Measurements from ENCODE around the gene PTPRK. TPM values are rescaled to one million over a fixed set of nuclear protein-coding genes. Genes with fewer than 3 reads are reported as not detected.

PTPRK gene
- total RNA-seq, 1 donor from 2014 or later = 50.3 TPM

- Mint-ChIP-seq H3K9me3 (ENCODE audit: unreplicated experiment) (peaks cover 9% of the 10 kb centered on the region), H3K27me3 (ENCODE audit: unreplicated experiment) (peaks cover 7% of the 10 kb centered on the region), H3K27ac (ENCODE audit: unreplicated experiment) (peak overlapping the region; percentile 88), H3K4me1 (ENCODE audit: low read depth, unreplicated experiment) (peaks cover 41% of the 10 kb centered on the region), H3K4me3 (ENCODE audit: unreplicated experiment) (no peak overlapping the region), H3K36me3 (ENCODE audit: unreplicated experiment) (no peaks in the 10 kb centered on the region)
- TF ChIP-seq CTCF (IDR thresholded peaks at IDR 0.05; ENCODE audit: partially characterized antibody, unreplicated experiment) = no peak
- no peak for DNase-seq
These were observed 6.5 kb downstream of the PTPRK start for GRCh38 chr6:128513878-128514277.

GRCh38 chr6:128512296-128512695 is 8.1 kb downstream of the PTPRK start:
- no peak for DNase-seq
- H3K27me3 Mint-ChIP-seq (ENCODE audit: unreplicated experiment) = peaks cover 4% of the 10 kb centered on the region
- TF ChIP-seq CTCF (IDR thresholded peaks at IDR 0.05; ENCODE audit: partially characterized antibody, unreplicated experiment) = no peak
- H3K4me3 Mint-ChIP-seq (ENCODE audit: unreplicated experiment) = no peak overlapping the region
- H3K36me3 Mint-ChIP-seq (ENCODE audit: unreplicated experiment) = no peaks in the 10 kb centered on the region
- peaks cover 4% of the 10 kb centered on the region for H3K9me3 Mint-ChIP-seq (ENCODE audit: unreplicated experiment)
- peaks cover 39% of the 10 kb centered on the region for H3K4me1 Mint-ChIP-seq (ENCODE audit: low read depth, unreplicated experiment)
- H3K27ac Mint-ChIP-seq (ENCODE audit: unreplicated experiment) = no peak overlapping the region

- Mint-ChIP-seq H3K9me3 (ENCODE audit: unreplicated experiment) (peaks cover 4% of the 10 kb centered on the region), H3K4me3 (ENCODE audit: unreplicated experiment) (no peak overlapping the region), H3K36me3 (ENCODE audit: unreplicated experiment) (no peaks in the 10 kb centered on the region), H3K27me3 (ENCODE audit: unreplicated experiment) (peaks cover 4% of the 10 kb centered on the region), H3K27ac (ENCODE audit: unreplicated experiment) (no peak overlapping the region), H3K4me1 (ENCODE audit: low read depth, unreplicated experiment) (peaks cover 33% of the 10 kb centered on the region)
- DNase-seq = no peak
- no peak for TF ChIP-seq CTCF (IDR thresholded peaks at IDR 0.05; ENCODE audit: partially characterized antibody, unreplicated experiment)
These were observed 8.9 kb downstream of the PTPRK start for GRCh38 chr6:128511506-128511905.

- no peak overlapping the region for H3K27ac Mint-ChIP-seq (ENCODE audit: unreplicated experiment)
- peaks cover 20% of the 10 kb centered on the region for H3K4me1 Mint-ChIP-seq (ENCODE audit: low read depth, unreplicated experiment)
- no peaks in the 10 kb centered on the region for H3K36me3 Mint-ChIP-seq (ENCODE audit: unreplicated experiment)
These were observed 10.7 kb downstream of the PTPRK start for GRCh38 chr6:128509709-128510108.

More at GRCh38 chr6:128509709-128510108, 10.7 kb downstream of the PTPRK start:
- DNase-seq = no peak
- Mint-ChIP-seq H3K4me3 (ENCODE audit: unreplicated experiment) (no peak overlapping the region), H3K27me3 (ENCODE audit: unreplicated experiment) (peaks cover 4% of the 10 kb centered on the region), H3K9me3 (ENCODE audit: unreplicated experiment) (peaks cover 4% of the 10 kb centered on the region)
- TF ChIP-seq CTCF (IDR thresholded peaks at IDR 0.05; ENCODE audit: partially characterized antibody, unreplicated experiment) = no peak

Measured in glutamatergic neuron (in vitro differentiated cells).